ENCODE results near the gene CTSF. TPM values are rescaled to one million over a fixed set of nuclear protein-coding genes. Genes with fewer than 3 reads are reported as not detected.

The CTSF gene
- total and polyA plus RNA-seq, 2 of the 13 experiments (the other 11 are each of a cell fraction or from before 2014, with no cell fraction given): not detected

- TF ChIP-seq ARID3A (IDR thresholded peaks at IDR 0.05; ENCODE audit: low read depth, low read length): no peak
- TF ChIP-seq ZMYM3 (CRISPR knock-in tag; IDR thresholded peaks at IDR 0.05): peak; percentile 99
- no peak for TF ChIP-seq SRSF1 (optimal IDR thresholded peaks at IDR 0.05; ENCODE audit: low read depth, low read length)
- no peak for TF ChIP-seq MZF1 (CRISPR knock-in tag; IDR thresholded peaks at IDR 0.05; ENCODE audit: borderline replicate concordance)
- no peak for TF ChIP-seq SRSF4 (IDR thresholded peaks at IDR 0.05; ENCODE audit: low read depth, low read length, poor library complexity, severe bottlenecking)
- no peak for TF ChIP-seq MBNL3 (CRISPR knock-in tag; conservative IDR thresholded peaks at IDR 0.05)
- TF ChIP-seq ZNF207 (IDR thresholded peaks at IDR 0.05; ENCODE audit: borderline replicate concordance): no peak
- no peak for TF ChIP-seq AGO1 (IDR thresholded peaks at IDR 0.05; ENCODE audit: low read depth, low read length, poor library complexity, severe bottlenecking)
- TF ChIP-seq ZNF414 (CRISPR knock-in tag; IDR thresholded peaks at IDR 0.05): no peak
- TF ChIP-seq RCOR2 (CRISPR knock-in tag; IDR thresholded peaks at IDR 0.05): peak; percentile 91
- 0 out of 2 replicates have a peak, but pooled peaks have one; percentile 39 for TF ChIP-seq ZNF44 (CRISPR knock-in tag; IDR thresholded peaks at IDR 0.05)
- TF ChIP-seq SP4 (CRISPR knock-in tag; IDR thresholded peaks at IDR 0.05): no peak
- TF ChIP-seq SMAD9 (CRISPR knock-in tag; IDR thresholded peaks at IDR 0.05): no peak
- TF ChIP-seq AKAP8 (CRISPR knock-in tag; IDR thresholded peaks at IDR 0.05): no peak
- peak; percentile 90 for TF ChIP-seq KDM1A (CRISPR knock-in tag; IDR thresholded peaks at IDR 0.05)
- TF ChIP-seq ZNF891 (CRISPR knock-in tag; IDR thresholded peaks at IDR 0.05): no peak
- TF ChIP-seq SOX13 (IDR thresholded peaks at IDR 0.05): no peak
- no peak for TF ChIP-seq SOX13 (CRISPR knock-in tag; conservative IDR thresholded peaks at IDR 0.05 in 1 of 2, IDR thresholded peaks at IDR 0.05 in 1 of 2)
- TF ChIP-seq ADNP (CRISPR knock-in tag; IDR thresholded peaks at IDR 0.05): peak; percentile 94
- TF ChIP-seq ZNF557 (CRISPR knock-in tag; IDR thresholded peaks at IDR 0.05): no peak
- no peak for TF ChIP-seq HNF1B (CRISPR knock-in tag; IDR thresholded peaks at IDR 0.05)
- peak; percentile 51; the same call in 1 of the 2 replicates for TF ChIP-seq NRL (CRISPR knock-in tag; IDR thresholded peaks at IDR 0.05; ENCODE audit: borderline replicate concordance)
These were observed 21.9 kb downstream of the CTSF start, which contains the start of gene ACTN3 (continued) for GRCh38 chr11:66546368-66546965.
